Activated gamma-delta T cell treated with anti-CD3 and anti-CD28 coated beads, Interleukin-2, amount 50 U/mL, for 16 hours (primary cell): ENCODE results near the gene VPS35.

Experiments used
- DNase-seq: peaks from one replicate; pipeline ENCODE4 v3.0.0-alpha.2; 2020; ENCODE audit warnings: low read depth

Gene VPS35

DNA sequence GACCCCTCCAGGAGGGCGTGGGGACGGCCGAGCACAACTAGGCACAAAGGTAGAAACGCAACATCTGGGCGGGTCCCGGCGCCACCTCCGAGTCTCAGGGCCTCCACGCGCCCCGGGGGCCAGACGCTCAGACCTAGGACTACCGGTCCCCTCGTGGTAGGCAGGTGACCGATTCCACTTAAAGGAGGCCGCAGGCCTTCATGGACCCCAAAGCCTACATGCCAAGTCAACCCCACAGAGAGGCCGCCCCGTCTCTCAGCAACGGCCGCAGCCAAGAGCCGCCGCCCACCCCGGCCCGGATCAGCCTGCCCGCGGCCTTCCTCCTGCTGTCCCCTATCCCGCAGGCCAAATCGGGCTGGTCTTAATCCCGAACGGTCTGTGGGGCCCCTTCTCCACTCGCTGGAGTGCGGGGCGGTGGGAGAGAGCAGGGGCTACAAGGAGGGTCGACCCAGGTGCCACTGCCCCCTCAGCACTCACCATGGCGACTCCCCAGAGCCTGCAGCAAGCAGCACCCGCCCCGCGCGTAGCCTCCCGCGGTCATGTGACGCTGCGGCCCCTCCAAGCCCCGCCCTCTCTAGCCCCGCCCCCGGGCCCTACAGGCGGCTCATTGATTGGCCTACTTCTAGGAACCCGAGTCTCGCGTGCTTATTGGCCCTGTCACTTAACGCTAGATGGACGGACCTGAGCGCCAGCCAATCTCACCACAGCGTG lies at the start of gene VPS35:
TSS of gene VPS35 (minus strand) at position 525 of the 711 bp plus-strand sequence. CDS start at position 480, 45 bp downstream.
- DNase-seq: peak; percentile 100

DNA sequence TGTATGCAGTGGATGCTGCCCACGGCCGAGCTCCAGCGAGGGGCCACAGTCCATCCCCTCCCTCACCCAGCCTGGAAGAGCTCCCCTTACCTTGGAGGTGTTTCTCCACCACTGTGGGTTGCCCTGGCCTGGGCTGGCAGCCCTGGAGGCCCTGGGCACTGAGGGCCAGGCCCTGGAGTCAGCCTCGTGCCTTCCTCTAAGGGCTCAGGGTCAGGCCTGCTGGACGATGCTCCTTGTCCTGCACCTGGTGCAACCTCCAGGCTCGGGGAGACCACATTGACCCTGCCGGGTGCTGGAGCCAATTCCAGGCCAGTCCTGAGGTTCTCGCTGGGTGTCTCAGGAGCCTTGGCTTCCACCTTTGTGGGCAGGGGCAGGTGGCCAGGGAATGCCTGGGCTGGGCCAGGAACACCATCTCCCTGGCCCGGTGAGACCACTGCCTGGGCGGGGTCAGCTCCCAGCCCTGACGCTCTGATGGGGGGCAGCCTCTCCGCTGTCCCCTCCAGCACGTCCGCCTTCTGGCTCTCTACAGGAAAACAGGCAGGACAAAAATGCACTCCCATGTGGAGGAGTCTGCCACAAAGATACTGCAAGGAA lies 48.7 kb upstream of the VPS35 start:
- no peak for DNase-seq

- DNase-seq: no peak
These were observed 47.7 kb upstream of the VPS35 start for GRCh38 chr16:46736695-46737094.

DNA sequence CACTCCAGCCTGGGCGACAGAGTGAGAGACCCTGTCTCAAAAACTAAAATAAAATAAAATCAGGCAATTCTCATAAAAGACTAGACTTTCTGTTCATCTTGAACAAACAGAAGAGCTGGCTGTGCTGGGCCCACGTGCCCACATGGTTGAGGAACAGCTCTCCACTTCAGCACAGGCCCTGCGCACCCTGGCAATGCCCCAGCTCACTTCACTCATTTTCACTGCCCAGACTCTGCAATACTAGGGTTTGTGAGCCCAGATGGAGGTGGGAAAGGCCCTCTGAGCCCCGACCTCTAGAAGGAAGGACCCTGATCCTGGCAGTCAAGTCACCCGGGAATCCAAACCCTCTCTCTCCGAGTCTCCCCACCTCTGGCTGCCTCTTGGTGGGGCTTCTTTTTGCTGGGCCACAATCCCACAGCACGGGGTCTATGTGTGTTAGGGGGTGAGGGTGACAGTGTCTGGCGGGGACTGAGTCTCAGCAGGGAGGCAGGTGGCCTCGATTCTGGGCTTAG lies 44.4 kb upstream of the VPS35 start:
- no peak for DNase-seq

- DNase-seq: no peak
These were observed 43.6 kb upstream of the VPS35 start for GRCh38 chr16:46732561-46732960.

- DNase-seq: no peak
These were observed 42.9 kb upstream of the VPS35 start for GRCh38 chr16:46731691-46732555.

GRCh38 chr16:46730801-46731690 lies 42.1 kb upstream of the VPS35 start:
- DNase-seq: no peak

- DNase-seq: no peak
These were observed 41.1 kb upstream of the VPS35 start for GRCh38 chr16:46730126-46730525.

DNA sequence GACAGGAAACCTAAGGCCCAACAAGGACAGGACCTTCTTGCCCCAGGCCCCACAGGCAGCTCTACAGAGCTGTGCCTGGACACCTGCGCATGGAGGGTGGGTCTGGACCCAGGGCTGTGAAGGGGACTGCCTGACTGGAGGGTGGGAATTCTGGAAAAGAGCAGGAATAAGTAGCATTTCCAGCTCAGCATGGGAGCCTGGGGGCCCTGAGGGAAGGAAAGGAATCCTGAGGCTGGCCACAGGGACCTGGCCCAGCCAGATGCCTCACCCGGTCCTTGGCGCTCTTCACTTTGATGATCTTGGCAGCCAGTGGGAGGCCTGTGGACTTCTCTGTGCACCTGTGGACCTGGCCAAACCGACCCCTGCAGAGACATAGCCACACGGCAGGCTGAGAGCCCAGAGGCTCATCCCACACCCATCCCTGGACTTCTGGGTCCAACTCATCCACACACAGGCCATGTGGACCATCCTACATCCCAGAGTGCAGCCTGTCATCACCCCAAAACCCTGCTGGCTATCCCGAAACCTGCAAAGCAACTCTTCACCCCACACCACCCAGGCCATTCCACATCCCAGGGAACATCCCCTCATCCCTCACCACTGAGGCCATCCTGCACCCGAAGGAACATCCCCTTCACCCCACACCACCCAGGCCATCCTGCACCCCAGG lies 40.5 kb upstream of the VPS35 start:
- DNase-seq: no peak

GRCh38 chr16:46728806-46729205 lies 39.8 kb upstream of the VPS35 start:
- no peak for DNase-seq

DNA sequence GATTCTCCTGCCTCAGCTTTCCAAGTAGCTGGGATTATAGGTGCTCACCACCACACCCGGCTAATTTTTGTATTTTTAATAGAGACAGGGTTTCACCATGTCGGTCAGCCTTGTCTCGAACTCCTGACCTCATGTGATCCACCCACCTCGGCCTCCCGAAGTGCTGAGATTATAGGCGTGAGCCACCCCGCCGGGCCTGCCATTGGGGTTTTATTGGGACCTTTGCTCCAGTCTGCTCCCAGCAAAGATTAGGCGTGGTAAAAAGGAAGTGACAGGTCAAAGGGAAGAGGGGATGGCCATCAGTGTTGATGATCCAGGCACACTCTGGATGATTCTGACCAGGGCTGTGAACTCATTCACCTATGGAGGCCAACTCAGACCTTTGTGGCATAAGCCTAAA lies 38.7 kb upstream of the VPS35 start:
- DNase-seq: no peak

- DNase-seq: no peak
These were observed 38.2 kb upstream of the VPS35 start for GRCh38 chr16:46727184-46727583.

DNA sequence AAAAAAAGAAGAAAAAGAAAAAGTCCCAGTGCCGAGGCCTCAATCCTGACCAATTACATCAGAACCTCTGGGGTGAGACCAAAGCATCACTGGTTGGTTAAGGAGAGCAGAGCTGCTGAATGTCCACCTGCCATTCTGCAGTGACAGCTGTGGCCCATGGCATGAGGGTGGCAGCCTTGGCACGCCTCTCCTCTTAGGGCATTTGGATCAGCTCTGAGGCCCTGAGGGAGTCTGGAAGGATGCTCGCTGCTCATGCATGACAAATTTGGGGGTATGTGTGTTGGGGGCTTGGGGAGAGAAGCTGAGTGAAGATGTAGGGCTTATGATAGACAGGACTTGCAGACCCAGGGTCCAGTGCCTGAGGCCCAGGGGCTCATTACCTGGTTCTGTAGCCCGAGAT lies 32.9 kb upstream of the VPS35 start:
- no peak for DNase-seq

GRCh38 chr16:46720619-46721018 lies 31.6 kb upstream of the VPS35 start:
- no peak for DNase-seq

GRCh38 chr16:46719528-46719927 lies 30.6 kb upstream of the VPS35 start:
- DNase-seq: no peak

DNA sequence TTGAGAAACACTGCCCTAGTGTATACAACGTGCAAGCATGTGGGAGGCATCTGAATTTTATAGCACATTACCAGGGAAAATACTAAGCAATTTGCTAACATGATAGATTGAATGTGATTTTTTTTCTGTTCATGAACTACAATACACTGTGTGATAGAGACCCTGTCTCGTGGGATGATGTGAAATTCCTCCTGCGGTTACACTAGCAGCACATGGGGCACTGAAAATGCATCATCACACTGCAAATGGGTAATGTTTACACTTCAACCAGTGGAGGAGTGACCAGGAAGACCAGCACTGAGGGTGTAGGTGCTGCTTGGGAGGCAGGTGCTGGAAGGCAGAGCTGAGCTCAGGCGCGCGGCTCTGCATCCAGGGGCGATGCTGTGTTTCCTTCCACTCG lies 29.2 kb upstream of the VPS35 start:
- no peak for DNase-seq

DNA sequence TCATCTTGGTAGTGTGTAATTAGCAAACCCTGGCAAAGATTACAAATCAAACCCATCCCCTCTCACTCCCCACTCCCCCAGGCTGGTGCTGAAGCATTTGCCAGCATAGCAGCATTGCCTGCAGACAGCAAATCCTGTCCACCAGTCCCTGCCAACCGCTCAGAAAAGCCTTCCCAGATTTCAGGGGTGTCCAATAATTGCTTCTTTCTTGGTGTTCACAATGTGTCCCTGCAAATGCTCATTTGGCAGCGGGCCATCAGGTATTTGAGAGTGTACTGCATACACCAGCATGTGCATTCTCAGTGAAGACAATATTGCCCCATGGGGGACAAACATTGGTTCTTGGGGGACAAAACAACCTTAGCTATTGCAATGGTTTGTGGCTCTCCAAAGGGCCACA lies 28.7 kb upstream of the VPS35 start:
- DNase-seq: no peak

DNA sequence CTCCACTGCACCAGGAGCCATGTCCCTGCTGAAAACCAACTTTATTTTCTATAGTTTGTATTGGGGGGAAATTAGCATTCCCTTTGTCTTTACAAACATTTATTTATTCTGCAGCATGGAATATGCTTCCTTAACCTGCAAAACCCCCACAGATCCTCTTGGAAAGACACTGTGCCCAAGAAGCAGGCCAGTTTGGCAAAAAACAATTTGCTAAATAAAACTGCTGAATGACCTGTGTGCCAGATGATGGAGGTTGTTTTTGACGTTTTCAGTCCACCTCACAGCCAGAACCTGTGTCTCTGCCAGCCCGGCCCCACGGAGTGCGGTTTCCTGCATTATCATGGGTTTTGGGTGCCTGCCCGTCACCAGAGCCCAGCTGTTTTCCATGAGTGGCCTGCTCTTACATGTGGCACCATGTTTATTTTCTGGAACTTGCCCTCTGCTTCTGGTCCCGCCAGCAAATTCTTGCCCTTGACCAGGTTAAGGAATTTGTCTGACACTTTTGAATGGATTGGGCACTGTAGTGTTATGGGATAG lies 26.9 kb upstream of the VPS35 start:
- no peak for DNase-seq

DNA sequence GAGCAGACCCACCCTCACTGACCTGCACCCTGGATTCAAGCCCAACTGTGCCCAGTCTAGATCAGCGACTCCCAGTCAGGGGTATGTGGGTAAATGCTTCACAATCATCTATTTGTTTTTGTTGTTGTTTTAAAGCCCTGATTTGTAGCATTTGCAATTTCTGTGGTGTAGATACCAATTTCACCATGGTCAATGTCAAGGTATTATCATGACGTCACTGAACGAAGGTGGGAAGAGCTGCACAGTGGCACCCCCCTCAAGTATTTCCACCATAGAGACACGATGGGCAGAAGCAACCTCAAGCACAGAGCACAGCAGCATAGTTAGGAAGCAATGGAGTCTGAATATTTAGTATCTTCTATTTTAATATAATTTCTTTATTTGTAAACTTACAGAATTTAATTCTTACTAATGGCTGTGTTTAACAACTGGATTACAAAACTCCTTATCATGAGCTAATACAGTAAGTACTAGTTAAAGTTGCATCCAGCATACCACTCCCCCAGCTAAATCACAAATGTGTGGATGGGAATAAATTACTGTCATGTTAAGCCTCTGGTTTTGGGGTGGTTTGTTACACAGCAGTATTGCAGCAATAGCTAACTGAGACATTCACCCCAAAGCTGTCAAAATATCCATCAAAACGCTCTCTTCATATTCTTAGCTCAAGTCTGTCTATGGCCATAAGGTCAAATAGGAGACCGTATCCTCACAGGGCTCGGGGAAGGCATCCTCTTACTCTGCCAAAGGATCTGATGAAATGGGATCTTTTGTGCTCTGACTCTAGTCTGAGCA lies 26.0 kb upstream of the VPS35 start:
- no peak for DNase-seq

- no peak for DNase-seq
These were observed 24.7 kb upstream of the VPS35 start for GRCh38 chr16:46713634-46714033.
